ENCODE results near the gene C6.
A peak's percentile ranks its signal among the peaks of the same experiment; 100 is the strongest.
"Not testable (repeated sequence)": the region's sequence is repeated elsewhere in the genome, so short reads cannot be mapped to it uniquely, and the experiment has no call there.

Gene C6

DNA sequence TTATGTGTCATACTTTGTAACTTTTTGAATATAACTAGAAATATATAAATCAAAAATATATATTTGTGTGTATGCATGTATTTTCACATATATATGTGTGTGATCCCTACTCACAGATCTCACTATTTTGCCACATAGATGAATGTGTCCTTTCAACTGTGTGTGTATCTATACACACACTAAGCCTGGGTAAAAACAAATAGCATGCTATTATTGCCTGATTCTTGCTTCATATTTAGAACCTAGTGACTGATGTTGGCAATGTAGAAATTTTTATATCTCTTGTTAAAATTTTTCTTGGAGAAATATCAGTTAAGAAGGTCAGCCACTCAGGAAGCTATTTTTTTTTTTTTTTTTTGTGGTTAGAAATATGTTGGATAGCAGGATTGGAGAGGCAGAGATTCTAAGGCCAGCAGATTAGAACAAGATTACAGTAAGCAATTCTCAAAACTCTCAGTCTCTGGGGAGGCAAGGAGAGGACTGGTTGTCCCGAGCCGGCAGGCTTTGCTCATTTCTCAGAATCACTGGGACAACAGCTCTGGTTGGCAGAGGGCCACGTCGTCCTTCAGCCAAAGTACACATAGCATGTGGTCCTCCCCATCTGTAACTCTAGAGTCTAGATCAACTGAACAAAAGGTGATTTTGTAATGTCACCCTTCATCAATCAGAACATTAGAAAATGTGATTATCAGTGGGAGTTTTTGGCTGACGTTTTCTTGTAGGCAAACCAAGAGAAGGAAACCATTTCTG lies 19.7 kb downstream of the C6 start:
- in situ Hi-C loops (cut with HindIII; ENCODE audit: low pct_unique_long_range_greater_than_20kb, low sequenced_read_pairs): no loop called here

DNA sequence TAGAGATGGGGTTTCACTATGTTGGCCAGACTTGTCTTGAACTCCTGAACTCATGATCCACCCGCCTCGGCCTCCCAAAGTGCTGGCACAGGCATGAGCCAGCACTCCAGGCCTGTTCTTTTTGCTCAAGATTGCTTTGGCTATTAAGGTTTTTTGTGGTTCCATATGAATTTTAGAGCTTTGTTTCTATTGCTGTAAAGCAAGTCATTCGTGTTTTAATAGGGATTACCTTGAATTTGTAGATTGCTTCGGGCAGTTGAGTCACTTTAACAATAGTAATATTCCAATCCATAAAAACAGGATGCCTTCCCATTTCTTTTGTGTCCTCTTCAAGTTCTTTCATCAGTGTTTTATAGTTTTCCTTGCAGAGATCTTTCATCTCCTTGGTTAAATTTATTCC lies 22.1 kb downstream of the C6 start:
- TF ChIP-seq JUND (IDR thresholded peaks at IDR 0.05; ENCODE audit: low read depth): no peak
- no peak for DNase-seq (ENCODE audit: low read depth in 1 of 2, low spot score in 1 of 2)
- in situ Hi-C loops (cut with HindIII; ENCODE audit: low pct_unique_long_range_greater_than_20kb, low sequenced_read_pairs): no loop called here

More for the DNA sequence above, 19.7 kb downstream of the C6 start:
- no peak for TF ChIP-seq JUND (IDR thresholded peaks at IDR 0.05; ENCODE audit: low read depth)
- DNase-seq (ENCODE audit: low read depth in 1 of 2, low spot score in 1 of 2): peak in 1 of 2 experiments; percentile 28

DNA sequence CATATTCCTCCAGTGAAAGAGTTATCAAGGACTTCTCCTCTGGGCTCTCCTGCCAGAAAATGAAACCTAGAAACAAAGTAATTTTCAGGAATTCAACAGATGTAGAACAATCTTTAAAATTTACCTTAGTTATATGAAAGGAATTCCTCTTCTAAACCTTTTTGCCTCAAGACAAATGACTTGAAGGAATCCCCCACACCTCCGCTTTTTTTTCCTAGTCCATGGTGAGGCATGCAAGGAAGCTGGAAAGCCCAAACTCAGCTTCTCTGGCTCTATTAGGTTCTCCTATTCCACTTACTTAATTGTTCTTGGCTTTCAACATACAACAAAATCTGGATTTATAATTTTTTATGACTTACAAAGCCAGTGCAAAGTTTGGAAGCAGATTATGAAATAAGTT lies 27.2 kb downstream of the C6 start:
- in situ Hi-C loops (cut with HindIII; ENCODE audit: low pct_unique_long_range_greater_than_20kb, low sequenced_read_pairs): no loop called here
- no peak for DNase-seq (ENCODE audit: low read depth in 1 of 2, low spot score in 1 of 2)
- TF ChIP-seq JUND (IDR thresholded peaks at IDR 0.05; ENCODE audit: low read depth): no peak

DNA sequence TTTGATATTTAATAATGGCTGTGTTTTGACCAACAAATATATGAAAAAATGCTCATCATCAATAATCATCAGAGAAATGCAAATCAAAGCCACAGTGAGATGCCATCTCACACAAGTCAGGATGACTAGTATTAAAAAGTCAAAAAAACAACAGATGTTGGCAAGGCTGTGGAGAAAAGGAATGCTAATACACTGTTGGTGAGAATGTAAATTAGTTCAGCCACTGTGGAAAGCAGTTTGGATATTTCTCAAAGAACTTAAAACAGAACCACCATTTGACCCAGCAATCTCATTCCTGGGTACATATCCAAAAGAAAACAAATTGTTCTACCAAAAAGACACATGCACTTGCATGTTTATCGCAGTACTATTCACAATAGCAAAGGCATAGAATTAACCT lies 30.0 kb downstream of the C6 start:
- DNase-seq (ENCODE audit: low read depth in 1 of 2, low spot score in 1 of 2); in situ Hi-C loops (cut with HindIII; ENCODE audit: low pct_unique_long_range_greater_than_20kb, low sequenced_read_pairs): not testable (repeated sequence)

DNA sequence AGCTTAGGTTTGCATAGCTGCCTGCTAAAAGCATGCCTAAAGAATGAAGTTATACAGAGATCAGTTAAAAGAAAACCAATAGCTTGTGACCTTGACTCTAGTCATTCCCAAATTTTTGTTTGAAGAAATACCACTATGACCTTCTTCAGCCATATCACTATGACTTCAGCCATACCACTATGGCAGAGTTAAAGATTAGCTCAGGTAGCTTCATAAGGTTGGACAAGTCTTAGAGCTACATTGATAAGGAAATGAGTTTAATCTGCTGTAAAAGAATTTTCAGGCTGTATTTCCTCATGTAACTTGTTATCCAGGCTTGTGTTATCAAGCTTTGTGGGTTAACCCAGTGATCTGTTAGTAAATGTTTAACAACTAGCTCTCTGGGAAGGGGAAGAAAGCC lies 30.7 kb downstream of the C6 start:
- no peak for DNase-seq (ENCODE audit: low read depth in 1 of 2, low spot score in 1 of 2)
- in situ Hi-C loops (cut with HindIII; ENCODE audit: low pct_unique_long_range_greater_than_20kb, low sequenced_read_pairs): no loop called here
- no peak for TF ChIP-seq JUND (IDR thresholded peaks at IDR 0.05; ENCODE audit: low read depth)

DNA sequence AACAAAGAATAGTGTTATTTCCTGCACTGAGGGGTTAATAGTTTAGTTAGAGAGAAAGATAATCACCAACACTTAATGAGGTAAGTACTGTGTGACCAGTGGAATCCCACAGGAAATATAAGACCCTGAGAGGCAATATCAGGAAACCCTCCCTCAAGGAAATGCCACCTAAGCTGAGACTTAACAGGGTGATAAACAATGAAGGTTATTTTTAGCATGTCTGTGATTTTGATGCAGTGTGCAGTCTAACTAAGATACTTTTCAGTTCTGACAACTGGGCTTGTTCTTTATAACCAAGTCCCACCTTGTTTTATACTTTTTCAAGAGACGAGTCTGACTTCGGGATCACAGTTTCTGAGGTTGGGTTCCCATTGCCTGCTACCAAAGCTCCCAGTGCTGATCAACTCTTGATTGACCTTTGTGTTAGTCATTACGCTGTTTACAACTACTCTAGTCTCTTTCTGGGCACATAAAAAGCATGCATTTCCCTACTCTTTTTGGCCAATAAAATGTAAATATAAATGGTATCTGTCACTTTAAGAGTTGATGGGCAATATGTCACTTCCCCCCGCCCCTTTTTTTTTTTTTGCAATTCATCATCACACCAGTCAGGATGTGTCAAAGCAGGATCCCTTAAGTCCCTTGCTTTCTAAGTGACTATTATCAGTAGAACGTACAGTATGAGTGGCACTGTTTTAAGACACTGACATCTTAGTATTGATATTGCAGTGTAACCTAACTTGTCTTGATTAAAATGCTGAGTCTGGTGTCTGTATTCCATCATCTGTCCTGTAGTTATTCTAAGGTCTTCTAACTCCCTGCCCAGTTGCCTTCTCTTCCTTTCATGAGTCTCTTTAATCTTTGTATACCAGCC lies 31.4 kb downstream of the C6 start:
- in situ Hi-C loops (cut with HindIII; ENCODE audit: low pct_unique_long_range_greater_than_20kb, low sequenced_read_pairs): no loop called here
- no peak for DNase-seq (ENCODE audit: low read depth in 1 of 2, low spot score in 1 of 2)
- no peak for TF ChIP-seq JUND (IDR thresholded peaks at IDR 0.05; ENCODE audit: low read depth)

DNA sequence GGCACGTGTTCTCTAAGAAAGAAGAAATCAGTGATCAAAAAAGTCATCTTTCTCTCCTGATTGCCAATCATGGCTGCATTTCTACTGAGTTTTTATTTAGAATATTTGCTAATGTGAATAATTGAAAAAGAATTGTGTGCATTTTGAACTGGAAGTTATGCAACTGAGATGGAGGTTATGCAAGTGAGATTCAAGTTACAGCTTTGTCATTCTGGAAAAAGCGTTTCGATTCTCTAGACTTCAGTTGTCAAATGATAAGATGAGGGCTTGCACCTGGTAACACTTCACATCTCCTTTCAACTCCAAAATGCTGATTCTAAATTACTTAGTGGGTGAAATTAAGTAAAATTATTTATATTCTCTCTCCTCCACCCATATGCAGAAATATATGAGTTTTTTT lies 36.4 kb downstream of the C6 start:
- no peak for TF ChIP-seq JUND (IDR thresholded peaks at IDR 0.05; ENCODE audit: low read depth)
- in situ Hi-C loops (cut with HindIII; ENCODE audit: low pct_unique_long_range_greater_than_20kb, low sequenced_read_pairs): no loop called here
- no peak for DNase-seq (ENCODE audit: low read depth in 1 of 2, low spot score in 1 of 2)

DNA sequence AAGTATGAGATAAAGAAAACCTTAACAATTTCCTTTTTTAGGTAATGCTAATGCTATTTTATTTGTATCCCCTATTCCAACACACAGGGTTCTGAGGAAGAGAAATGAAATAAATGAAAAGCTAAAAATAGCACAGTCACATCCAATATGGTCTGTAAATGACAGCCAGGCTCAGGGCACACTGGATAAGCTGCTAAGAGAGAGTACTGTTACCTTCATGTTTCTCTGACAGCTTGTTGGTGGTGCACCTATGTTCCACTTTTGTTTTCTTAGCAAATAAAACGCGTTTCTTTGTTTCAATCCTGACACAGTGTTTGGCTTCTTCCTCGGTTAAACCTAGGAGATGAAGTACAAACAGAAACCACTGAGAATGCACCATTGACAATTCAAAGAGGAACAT lies 41.3 kb downstream of the C6 start:
- TF ChIP-seq JUND (IDR thresholded peaks at IDR 0.05; ENCODE audit: low read depth): no peak

DNA sequence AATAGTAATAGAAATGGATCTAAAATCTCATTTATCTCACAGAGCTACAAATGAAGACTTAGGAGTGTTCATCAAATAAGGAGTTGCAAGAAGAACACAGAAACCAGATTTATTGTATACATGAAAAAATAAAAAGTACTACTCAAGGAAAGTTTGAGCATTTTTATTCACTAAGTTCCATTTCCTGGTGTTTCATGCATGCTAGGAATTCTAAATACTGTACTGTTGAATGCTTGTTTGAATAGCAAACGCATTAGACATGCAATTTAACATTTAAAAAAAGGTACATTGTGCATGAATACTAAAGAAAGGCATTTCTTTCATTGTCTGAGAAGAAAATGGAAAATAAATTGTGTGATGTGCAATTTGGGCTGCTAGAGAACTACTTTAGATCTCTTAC lies 52.1 kb downstream of the C6 start:
- TF ChIP-seq JUND (IDR thresholded peaks at IDR 0.05; ENCODE audit: low read depth): no peak
- in situ Hi-C loops (cut with HindIII; ENCODE audit: low pct_unique_long_range_greater_than_20kb, low sequenced_read_pairs): no loop called here
- no peak for DNase-seq (ENCODE audit: low read depth in 1 of 2, low spot score in 1 of 2)

More for the DNA sequence above, 41.3 kb downstream of the C6 start:
- DNase-seq (ENCODE audit: low read depth in 1 of 2, low spot score in 1 of 2): no peak
- in situ Hi-C loops (cut with HindIII; ENCODE audit: low pct_unique_long_range_greater_than_20kb, low sequenced_read_pairs): no loop called here

DNA sequence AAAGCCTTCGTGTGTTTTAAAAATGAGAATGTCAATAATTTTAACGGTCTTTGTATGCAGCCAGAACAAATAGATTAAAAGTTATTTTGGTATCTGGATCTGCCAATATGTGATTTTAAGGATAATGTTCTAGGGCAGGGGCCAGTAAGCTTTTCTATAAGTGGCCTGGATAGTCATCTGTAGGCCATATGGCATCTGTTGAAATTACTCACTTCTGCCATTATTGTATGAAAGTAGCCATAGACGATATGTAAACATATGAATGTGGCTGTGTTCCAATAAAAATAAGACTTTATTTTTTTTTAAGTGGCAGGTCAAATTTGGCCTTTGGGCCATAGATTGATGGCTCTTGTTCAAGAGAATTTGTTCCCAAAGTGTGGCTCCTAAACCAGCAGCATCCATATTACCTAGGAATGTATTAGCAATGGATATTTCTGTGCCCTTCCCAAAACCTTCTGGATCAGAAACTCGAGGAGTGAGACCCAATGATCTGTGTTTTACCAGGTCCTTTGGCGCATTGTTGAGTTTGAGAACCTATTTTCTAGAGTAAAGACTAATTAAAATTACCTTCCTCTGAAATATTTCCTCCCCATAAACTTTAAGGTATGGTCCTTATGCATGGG lies 55.9 kb downstream of the C6 start:
- TF ChIP-seq JUND (IDR thresholded peaks at IDR 0.05; ENCODE audit: low read depth): no peak
- in situ Hi-C loops (cut with HindIII; ENCODE audit: low pct_unique_long_range_greater_than_20kb, low sequenced_read_pairs): no loop called here
- DNase-seq (ENCODE audit: low read depth in 1 of 2, low spot score in 1 of 2): no peak

DNA sequence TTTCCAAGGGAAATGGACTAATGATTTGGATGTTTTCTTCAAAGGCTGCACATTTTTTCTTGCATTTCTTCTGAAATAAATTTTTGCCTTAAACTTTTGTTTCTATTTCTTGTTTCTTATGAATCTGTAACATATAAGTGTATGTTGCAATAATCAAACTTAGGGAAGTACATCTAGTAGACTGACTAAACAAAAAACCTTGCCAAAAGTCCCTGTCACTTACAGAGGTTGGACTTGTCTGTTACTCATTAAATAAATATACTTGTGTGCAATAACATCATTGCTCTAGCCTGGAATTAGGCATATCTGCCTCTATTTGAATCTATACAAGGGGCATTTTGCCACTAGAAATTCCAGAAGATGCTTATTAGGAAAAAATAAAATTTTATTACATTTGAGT lies 56.6 kb downstream of the C6 start:
- no peak for DNase-seq (ENCODE audit: low read depth in 1 of 2, low spot score in 1 of 2)
- TF ChIP-seq JUND (IDR thresholded peaks at IDR 0.05; ENCODE audit: low read depth): no peak
- in situ Hi-C loops (cut with HindIII; ENCODE audit: low pct_unique_long_range_greater_than_20kb, low sequenced_read_pairs): no loop called here

DNA sequence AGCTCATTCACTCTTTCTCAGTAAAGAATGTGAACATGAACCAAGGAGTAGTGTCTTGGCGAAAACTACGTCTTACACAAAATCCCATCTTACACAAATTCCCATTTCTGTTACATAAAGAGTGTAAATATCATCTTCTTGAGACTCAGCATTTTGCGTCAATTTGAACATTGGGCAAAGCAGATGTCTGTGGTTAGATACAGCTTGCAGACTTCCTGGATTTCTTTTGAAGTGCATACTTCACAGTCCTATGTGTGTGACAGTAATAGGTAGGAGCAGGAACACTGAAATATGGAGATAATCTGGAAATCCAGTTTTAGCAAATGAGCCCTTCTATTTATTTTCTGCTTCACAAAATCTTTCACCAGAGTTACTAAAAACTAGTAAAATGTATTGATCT lies 58.8 kb downstream of the C6 start:
- in situ Hi-C loops (cut with HindIII; ENCODE audit: low pct_unique_long_range_greater_than_20kb, low sequenced_read_pairs): no loop called here
- no peak for TF ChIP-seq JUND (IDR thresholded peaks at IDR 0.05; ENCODE audit: low read depth)

DNA sequence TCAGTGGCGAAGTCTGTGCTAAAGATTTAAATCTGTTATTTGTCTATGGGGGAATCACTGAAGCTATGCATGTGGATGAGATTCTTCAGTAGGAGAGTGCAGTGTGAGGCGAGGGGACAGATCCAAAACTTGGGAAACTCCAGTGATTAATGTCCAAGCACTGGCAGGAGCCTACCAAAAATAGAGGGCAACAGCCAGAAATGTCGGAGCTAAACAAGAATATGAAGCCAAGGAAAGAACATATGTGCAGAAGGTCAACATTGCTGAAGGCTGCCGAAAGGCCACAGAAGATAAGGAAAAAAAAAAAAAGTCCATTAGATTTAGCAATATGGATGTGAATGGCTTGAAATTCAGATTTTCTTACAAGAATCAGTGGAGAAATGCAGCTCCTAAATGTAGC lies 61.8 kb downstream of the C6 start:
- TF ChIP-seq JUND (IDR thresholded peaks at IDR 0.05; ENCODE audit: low read depth): no peak
- DNase-seq (ENCODE audit: low read depth in 1 of 2, low spot score in 1 of 2): no peak
- in situ Hi-C loops (cut with HindIII; ENCODE audit: low pct_unique_long_range_greater_than_20kb, low sequenced_read_pairs): no loop called here

More for the DNA sequence above, 58.8 kb downstream of the C6 start:
- DNase-seq (ENCODE audit: low read depth in 1 of 2, low spot score in 1 of 2): no peak

All from T47D (cell line).